GM11168 (cell line): ENCODE data around the gene SLC5A6.

Source experiments
- in situ Hi-C: fragments of 300-500 bp; cut with MboI; formaldehyde crosslinking; loops from one replicate; pipeline ENCODE4 v1.12.0; 2022; ENCODE audit warnings: low sequenced_read_pairs; ENCODE audit not compliant: unreplicated experiment

SLC5A6 gene

GRCh38 chr2:27237341-27237945, 25.4 kb upstream of the SLC5A6 start:
- in situ Hi-C loops: no loop called here

GRCh38 chr2:27236626-27237025, 24.6 kb upstream of the SLC5A6 start:
- in situ Hi-C loops: no loop called here

- in situ Hi-C loops: no loop called here
Observed at GRCh38 chr2:27236136-27236535, 24.1 kb upstream of the SLC5A6 start.

- in situ Hi-C loops: no loop called here
Observed at GRCh38 chr2:27233341-27233740, 21.3 kb upstream of the SLC5A6 start.

GRCh38 chr2:27231921-27232320, 19.9 kb upstream of the SLC5A6 start:
- in situ Hi-C loops: no loop called here

- in situ Hi-C loops: no loop called here
Observed at GRCh38 chr2:27227501-27227900, 15.4 kb upstream of the SLC5A6 start.

- in situ Hi-C loops: no loop called here
Observed at GRCh38 chr2:27225526-27225925, 13.5 kb upstream of the SLC5A6 start.

- in situ Hi-C loops: no loop called here
Observed at GRCh38 chr2:27223416-27223815, 11.3 kb upstream of the SLC5A6 start.

- in situ Hi-C loops: no loop called here
Observed at GRCh38 chr2:27222407-27222806, 10.3 kb upstream of the SLC5A6 start.

GRCh38 chr2:27221166-27221565, 9.1 kb upstream of the SLC5A6 start:
- in situ Hi-C loops: no loop called here

- in situ Hi-C loops: no loop called here
Observed at GRCh38 chr2:27220091-27220490, 8.0 kb upstream of the SLC5A6 start.

- in situ Hi-C loops: no loop called here
Observed at GRCh38 chr2:27219091-27219490, 7.0 kb upstream of the SLC5A6 start.

GRCh38 chr2:27218614-27219013, 6.5 kb upstream of the SLC5A6 start:
- in situ Hi-C loops: no loop called here

- in situ Hi-C loops: no loop called here
Observed at GRCh38 chr2:27217173-27218121, 5.4 kb upstream of the SLC5A6 start, which contains the start of gene CAD. Gene CAD (plus strand): TSS chr2:27217369. CDS start chr2:27217552, 183 bp downstream.

GRCh38 chr2:27216416-27217137, 4.5 kb upstream of the SLC5A6 start:
- in situ Hi-C loops: no loop called here

- in situ Hi-C loops: no loop called here
Observed at GRCh38 chr2:27214941-27215340, 2.9 kb upstream of the SLC5A6 start.

- in situ Hi-C loops: no loop called here
Observed at GRCh38 chr2:27212626-27213471, 781 bp upstream of the SLC5A6 start.

- in situ Hi-C loops: no loop called here
Observed at GRCh38 chr2:27211241-27211942, 676 bp downstream of the SLC5A6 start.

- in situ Hi-C loops: no loop called here
Observed at GRCh38 chr2:27209621-27210401, 2.3 kb downstream of the SLC5A6 start.
